HepG2 (cell line): ENCODE results near the gene PRDM7. TPM values are rescaled to one million over a fixed set of nuclear protein-coding genes. Genes with fewer than 3 reads are reported as not detected.

ENCODE experiments used
- ATF7-NPFF ChIP-seq: sonication (generic); formaldehyde crosslinking; IDR thresholded peaks from 2 replicates; pipeline ENCODE4 v1.8.1; 2023; ENCODE audit warnings: mild to moderate bottlenecking, low read depth, missing genetic modification reagents, moderate library complexity
- EP300 ChIP-seq, 3 experiments: sonication (generic) in 1 of 3; formaldehyde crosslinking in 1 of 3; IDR thresholded peaks; 2 replicates each; pipeline versions ENCODE4 v1.5.1 to v1.6.1; 2011 to 2020; ENCODE audit warnings: low read depth in 2 of 3, low read length in 2 of 3, borderline replicate concordance in 1 of 3, improper control_type of control experiment in 1 of 3, mild to moderate bottlenecking in 1 of 3, missing genetic modification reagents in 1 of 3, moderate library complexity in 1 of 3
- GLMP ChIP-seq: sonication (generic); formaldehyde crosslinking; IDR thresholded peaks from 2 replicates; pipeline ENCODE4 v1.9.0; 2021; ENCODE audit warnings: missing genetic modification reagents, mild to moderate bottlenecking, borderline replicate concordance
- IRF9 ChIP-seq: sonication (generic); formaldehyde crosslinking; IDR thresholded peaks from 2 replicates; pipeline ENCODE4 v1.8.0; 2022; ENCODE audit warnings: missing genetic modification reagents, mild to moderate bottlenecking, borderline replicate concordance
- MLLT10 ChIP-seq: sonication (generic); formaldehyde crosslinking; IDR thresholded peaks from 2 replicates; pipeline ENCODE4 v1.4.0; 2020; ENCODE audit warnings: missing genetic modification reagents
- PAXIP1 ChIP-seq: sonication (generic); formaldehyde crosslinking; conservative IDR thresholded peaks from 2 replicates; pipeline ENCODE4 v1.4.0; 2020; ENCODE audit warnings: mild to moderate bottlenecking, missing genetic modification reagents, moderate library complexity
- TFDP2 ChIP-seq: sonication (generic); formaldehyde crosslinking; IDR thresholded peaks from 2 replicates; pipeline ENCODE4 v1.4.0; 2020; ENCODE audit warnings: missing genetic modification reagents
- ZBTB4 ChIP-seq: sonication (generic); formaldehyde crosslinking; IDR thresholded peaks from 2 replicates; pipeline ENCODE4 v1.4.0; 2020; ENCODE audit warnings: missing genetic modification reagents, mild to moderate bottlenecking, borderline replicate concordance
- ZNF44 ChIP-seq: sonication (generic); formaldehyde crosslinking; IDR thresholded peaks from 2 replicates; pipeline ENCODE4 v1.5.1; 2020; ENCODE audit warnings: mild to moderate bottlenecking, missing genetic modification reagents
- ZNF446 ChIP-seq: sonication (generic); formaldehyde crosslinking; IDR thresholded peaks from 2 replicates; pipeline ENCODE4 v1.5.0; 2020; ENCODE audit warnings: mild to moderate bottlenecking, missing genetic modification reagents
- ZNF597 ChIP-seq: sonication (generic); formaldehyde crosslinking; IDR thresholded peaks from 2 replicates; pipeline ENCODE4 v1.5.0; 2020; ENCODE audit warnings: missing genetic modification reagents
- ZNF879 ChIP-seq: sonication (generic); formaldehyde crosslinking; IDR thresholded peaks from 2 replicates; pipeline ENCODE4 v1.8.1; 2023; ENCODE audit warnings: missing genetic modification reagents
- polyA plus RNA-seq, 8 experiments: library from polyadenylated mRNA; depleted of rRNA in 3 of 8; stranded (reverse) in 7 of 8; unstranded in 1 of 8; fragments of >200 nt; fragmentation: Illumina TruSeq in 4 of 8; extraction: Trizol in 4 of 8; gene quantifications; 2 replicates each; pipeline versions ENCODE4 v1.2.1 to v1.2.3, GENCODE V29; 2011 to 2016; ENCODE audit warnings: low read depth in 4 of 8, missing spikeins in 1 of 8, mixed read lengths in 1 of 8; ENCODE audit not compliant: insufficient read depth in 1 of 8
- total RNA-seq, 5 experiments: library from RNA; depleted of rRNA; stranded (reverse); fragments of >200 nt; fragmentation: Illumina TruSeq; extraction: Trizol; gene quantifications; 2 replicates each; pipeline ENCODE4 v1.2.3, GENCODE V29; 2016; ENCODE audit warnings: low read depth in 1 of 5

Gene PRDM7
- total and polyA plus RNA-seq, 2 of the 13 experiments (the other 11 are each of a cell fraction or from before 2014, with no cell fraction given): not detected

GRCh38 chr16:90022209-90023077 lies 54.7 kb downstream of the PRDM7 start (continued):
- TF ChIP-seq ZBTB4 (CRISPR knock-in tag): no peak
- TF ChIP-seq ZNF597 (CRISPR knock-in tag): no peak
- TF ChIP-seq EP300 (IDR thresholded peaks at IDR 0.05; ENCODE audit: low read depth in 2 of 2, low read length in 2 of 2): peak in 1 of 2 experiments; percentile 28; a peak in 2 of 4 replicates
- no peak for TF ChIP-seq EP300 (CRISPR knock-in tag; IDR thresholded peaks at IDR 0.05; ENCODE audit: borderline replicate concordance)
- no peak for TF ChIP-seq GLMP (CRISPR knock-in tag)
- TF ChIP-seq ATF7-NPFF: peak; percentile 25; the same call in 1 of the 2 replicates
- TF ChIP-seq MLLT10 (CRISPR knock-in tag): no peak
- TF ChIP-seq ZNF446 (CRISPR knock-in tag): no peak
- 0 out of 2 replicates have a peak, but pooled peaks have one; percentile 57 for TF ChIP-seq IRF9 (CRISPR knock-in tag)
- TF ChIP-seq PAXIP1 (CRISPR knock-in tag): peak; percentile 56; the same call in 1 of the 2 replicates
- peak; percentile 96 for TF ChIP-seq TFDP2 (CRISPR knock-in tag)
- TF ChIP-seq ZNF44 (CRISPR knock-in tag): 0 out of 2 replicates have a peak, but pooled peaks have one; percentile 19
- TF ChIP-seq ZNF879: 0 out of 2 replicates have a peak, but pooled peaks have one; percentile 19
